NCI-H1694 (cell line): Measurements from ENCODE around the gene ZSCAN10.
"Not testable (repeated sequence)": the region's sequence is repeated elsewhere in the genome, so short reads cannot be mapped to it uniquely, and the experiment has no call there.

ENCODE experiments used
- DNase-seq: peaks from one replicate; lab custom pipeline; 2025; lab: John Stamatoyannopoulos, UW

ZSCAN10 gene

DNA sequence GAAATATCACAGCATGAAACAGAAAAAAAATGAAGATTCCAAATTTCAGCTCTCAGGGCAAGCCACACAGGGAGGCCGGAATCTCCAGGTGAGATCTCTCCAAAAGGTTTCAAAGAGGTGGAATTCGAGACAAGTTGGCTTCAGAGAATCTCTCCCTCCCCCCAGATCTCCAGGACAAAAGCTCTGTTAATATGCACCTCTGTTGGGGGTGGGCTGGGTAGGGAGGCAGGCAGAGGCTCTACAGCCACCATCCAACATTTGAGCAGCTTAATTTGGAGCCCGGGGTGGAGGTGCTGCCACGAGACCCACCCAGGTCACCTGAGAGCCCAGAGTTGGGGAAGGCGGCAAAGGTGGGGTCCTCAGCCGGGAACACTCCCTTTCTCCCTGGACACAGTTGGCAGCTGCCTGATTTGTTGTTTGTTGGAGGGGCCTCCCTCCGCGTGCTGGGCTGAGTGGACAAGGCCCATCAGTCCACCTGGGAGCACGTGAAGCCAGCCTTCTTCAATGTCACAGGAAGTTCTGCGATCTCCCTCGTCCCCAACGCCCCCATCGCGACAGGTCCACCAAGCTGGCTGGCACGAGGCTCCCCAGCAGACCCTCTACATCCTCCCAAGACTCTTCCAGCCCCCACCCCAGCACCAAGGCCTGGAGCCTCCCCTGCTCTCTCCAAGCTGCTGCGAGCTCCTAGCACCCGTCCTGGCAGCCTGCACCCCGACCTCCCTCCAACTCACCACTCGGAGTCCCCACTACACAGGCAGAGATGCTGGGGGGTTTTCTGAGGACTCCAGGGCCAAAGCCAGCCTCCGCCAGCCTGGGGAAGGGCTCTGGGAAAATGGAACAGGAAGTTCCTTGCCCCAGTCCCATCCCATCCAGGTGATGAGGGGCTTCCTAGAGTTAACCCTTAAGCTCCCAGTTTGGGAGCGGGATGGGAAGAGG, at the start of gene ZSCAN10:
Gene ZSCAN10, minus strand, starts transcription at position 836 of the 936 bp plus-strand sequence. CDS start 6,357 bp downstream, outside the sequence.
- DNase-seq, result no peak

- no peak for DNase-seq
Measured at GRCh38 chr16:3148256-3149192, 49.4 kb upstream of the ZSCAN10 start.

- DNase-seq, result no peak
Measured at GRCh38 chr16:3147757-3148104, 48.6 kb upstream of the ZSCAN10 start.

- no peak for DNase-seq
Measured at GRCh38 chr16:3147046-3147756, 48.1 kb upstream of the ZSCAN10 start.

GRCh38 chr16:3145660-3146059, 46.6 kb upstream of the ZSCAN10 start:
- DNase-seq, result no peak

DNA sequence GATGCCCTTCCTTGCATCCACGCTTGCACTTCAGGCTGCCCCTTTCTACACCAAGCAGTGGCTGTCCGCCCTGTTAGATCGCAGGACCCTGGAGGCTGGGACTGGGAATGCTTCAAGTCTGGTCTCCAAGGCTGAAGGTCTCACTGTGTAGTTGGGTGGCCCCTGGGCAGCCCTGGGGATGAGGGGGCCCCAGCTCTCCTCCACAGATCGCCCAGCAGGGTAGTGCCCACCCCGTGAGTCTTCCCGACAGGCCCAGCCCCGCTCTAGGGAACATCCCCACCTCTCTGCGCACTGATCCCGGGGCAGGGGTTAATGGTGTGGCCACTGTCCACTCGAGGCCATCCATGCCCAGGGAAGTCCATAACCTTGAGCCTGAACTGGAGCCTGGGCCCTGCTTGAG, 46.1 kb upstream of the ZSCAN10 start:
- DNase-seq, result no peak

GRCh38 chr16:3144321-3144983, 45.4 kb upstream of the ZSCAN10 start:
- DNase-seq, result no peak

GRCh38 chr16:3143598-3144320, 44.7 kb upstream of the ZSCAN10 start:
- no peak for DNase-seq

- DNase-seq, result no peak
Measured at GRCh38 chr16:3143189-3143588, 44.1 kb upstream of the ZSCAN10 start.

- no peak for DNase-seq
Measured at GRCh38 chr16:3142770-3143169, 43.7 kb upstream of the ZSCAN10 start.

GRCh38 chr16:3142327-3142726, 43.2 kb upstream of the ZSCAN10 start:
- DNase-seq, result no peak

DNA sequence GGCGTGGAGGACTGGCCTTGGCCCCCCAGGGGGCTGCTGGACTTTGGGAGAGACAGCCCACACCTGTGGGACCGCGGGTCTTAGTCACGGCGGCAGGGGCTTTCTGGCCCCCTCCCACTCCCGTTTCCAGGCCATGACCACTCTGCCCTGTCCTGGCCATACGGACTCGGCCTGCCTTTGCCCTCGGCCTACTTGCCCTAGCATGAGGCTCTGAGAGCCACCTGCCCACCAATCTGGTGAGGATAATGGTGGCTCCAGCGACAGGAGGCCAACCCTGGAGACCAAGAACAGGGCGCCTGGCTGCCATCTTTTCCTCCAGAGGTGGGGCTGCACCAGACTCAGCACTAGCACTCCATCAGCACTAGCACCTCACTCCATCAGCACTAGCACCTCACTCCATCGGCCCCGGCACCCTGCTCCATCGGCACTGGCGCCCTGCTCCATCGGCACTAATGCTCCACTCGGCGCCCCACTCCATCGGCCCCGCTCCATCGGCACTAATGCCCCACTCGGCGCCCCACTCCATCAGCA, 42.8 kb upstream of the ZSCAN10 start:
- no peak for DNase-seq

DNA sequence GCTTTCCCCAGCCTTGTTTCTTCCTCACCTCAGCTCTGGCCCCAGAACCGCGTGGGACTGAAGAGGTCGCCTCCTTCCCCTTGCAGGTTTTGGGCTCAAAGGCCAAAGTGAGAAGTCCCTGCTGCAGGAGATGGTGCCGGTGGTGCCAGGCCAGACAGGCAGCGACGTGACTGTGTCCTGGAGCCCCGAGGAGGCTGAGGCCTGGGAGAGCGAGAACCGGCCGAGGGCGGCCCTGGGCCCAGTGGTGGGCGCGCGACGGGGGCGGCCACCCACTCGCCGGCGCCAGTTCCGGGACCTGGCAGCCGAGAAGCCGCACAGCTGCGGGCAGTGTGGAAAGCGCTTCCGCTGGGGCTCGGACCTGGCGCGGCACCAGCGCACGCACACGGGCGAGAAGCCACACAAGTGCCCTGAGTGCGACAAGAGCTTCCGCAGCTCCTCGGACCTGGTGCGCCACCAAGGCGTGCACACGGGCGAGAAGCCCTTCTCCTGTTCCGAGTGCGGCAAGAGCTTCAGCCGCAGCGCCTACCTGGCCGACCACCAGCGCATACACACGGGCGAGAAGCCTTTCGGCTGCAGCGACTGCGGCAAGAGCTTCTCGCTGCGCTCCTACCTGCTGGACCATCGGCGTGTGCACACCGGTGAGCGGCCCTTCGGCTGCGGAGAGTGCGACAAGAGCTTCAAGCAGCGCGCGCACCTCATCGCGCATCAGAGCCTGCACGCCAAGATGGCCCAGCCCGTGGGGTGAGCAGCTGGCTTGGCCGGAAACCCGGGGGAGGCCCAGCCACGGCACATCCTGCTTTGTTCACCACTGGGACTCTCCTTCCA, 41.7 kb upstream of the ZSCAN10 start:
- no peak for DNase-seq

- not testable (repeated sequence) for DNase-seq
Measured at GRCh38 chr16:3139561-3139960, 40.5 kb upstream of the ZSCAN10 start.

DNA sequence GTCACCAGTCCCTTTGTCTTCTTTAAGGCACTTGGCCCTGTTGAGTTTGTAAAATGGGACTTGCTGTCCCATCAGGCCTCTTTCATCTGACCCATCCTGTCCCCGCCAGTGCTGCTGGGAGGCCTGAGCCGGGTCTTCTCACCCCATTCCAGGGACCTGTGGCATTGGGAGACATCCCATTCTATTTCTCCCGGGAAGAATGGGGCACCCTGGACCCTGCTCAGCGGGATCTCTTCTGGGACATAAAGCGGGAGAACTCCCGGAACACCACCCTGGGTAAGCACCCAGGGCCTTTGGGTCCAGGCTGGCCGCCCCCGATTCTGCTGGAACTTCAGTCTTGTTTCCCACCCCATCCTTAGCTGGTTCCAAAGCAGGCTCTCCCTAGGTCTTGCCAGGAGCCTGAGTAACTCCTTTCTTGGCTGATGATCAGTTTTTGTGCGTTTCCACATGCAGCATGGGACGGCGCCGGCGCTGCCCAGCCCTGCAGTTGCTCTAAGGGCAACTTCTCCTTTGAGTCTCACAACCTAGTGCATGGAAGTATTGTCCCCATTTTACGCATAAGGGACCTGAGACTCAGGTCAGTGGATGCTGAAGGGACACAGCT, 39.8 kb upstream of the ZSCAN10 start:
- DNase-seq, result no peak

GRCh38 chr16:3138342-3138741, 39.2 kb upstream of the ZSCAN10 start:
- DNase-seq, result no peak

- DNase-seq, result no peak
Measured at GRCh38 chr16:3137267-3137666, 38.2 kb upstream of the ZSCAN10 start.

- DNase-seq, result no peak
Measured at GRCh38 chr16:3135126-3135715, 36.1 kb upstream of the ZSCAN10 start.
